ENCODE measurements around the gene PCCB.

Gene PCCB

GRCh38 chr3:136300444-136300843, 50.3 kb downstream of the PCCB start:
- no peaks in the 10 kb centered on the region for H3K4me1 ChIP-seq (ENCODE audit: control insufficient read depth in 5 of 5, insufficient read depth in 5 of 5, low read length in 5 of 5)
- no peaks in the 10 kb centered on the region for H3K27me3 ChIP-seq (ENCODE audit: control insufficient read depth in 5 of 5, insufficient read depth in 4 of 5, low read length in 5 of 5)
- no peak overlapping the region for H3K4me3 ChIP-seq (ENCODE audit: low read depth in 1 of 5, low read length in 5 of 5)
- H3K27ac ChIP-seq (ENCODE audit: low read depth, low read length) = no peak overlapping the region
- no peaks in the 10 kb centered on the region for H3K9me3 ChIP-seq (ENCODE audit: control insufficient read depth in 5 of 5, low read length in 5 of 5)
- H3K36me3 ChIP-seq (ENCODE audit: control insufficient read depth in 5 of 5, insufficient read depth in 5 of 5, low read length in 5 of 5) = peaks cover 15 to 60% (median 43%) of the 10 kb centered on the region in 5 donors
- H3K9ac ChIP-seq (ENCODE audit: low read length in 5 of 5) = no peak overlapping the region

- H3K4me3 ChIP-seq (ENCODE audit: low read depth in 1 of 5, low read length in 5 of 5) = no peak overlapping the region
- no peaks in the 10 kb centered on the region for H3K27me3 ChIP-seq (ENCODE audit: control insufficient read depth in 5 of 5, insufficient read depth in 4 of 5, low read length in 5 of 5)
- peaks cover 7 to 17% (median 9%) of the 10 kb centered on the region in 5 donors for H3K36me3 ChIP-seq (ENCODE audit: control insufficient read depth in 5 of 5, insufficient read depth in 5 of 5, low read length in 5 of 5)
Measured at GRCh38 chr3:136305879-136306278, 55.7 kb downstream of the PCCB start.

GRCh38 chr3:136311261-136311660, 61.1 kb downstream of the PCCB start:
- Histone ChIP-seq H3K27me3 (ENCODE audit: control insufficient read depth in 5 of 5, insufficient read depth in 4 of 5, low read length in 5 of 5) (no peaks in the 10 kb centered on the region), H3K4me3 (ENCODE audit: low read depth in 1 of 5, low read length in 5 of 5) (no peak overlapping the region), H3K9ac (ENCODE audit: low read length in 5 of 5) (no peak overlapping the region), H3K36me3 (ENCODE audit: control insufficient read depth in 5 of 5, insufficient read depth in 5 of 5, low read length in 5 of 5) (peaks cover 0 to 14% (median 3%) of the 10 kb centered on the region in 5 donors), H3K9me3 (ENCODE audit: control insufficient read depth in 5 of 5, low read length in 5 of 5) (peaks cover 0 to 5% (median 3%) of the 10 kb centered on the region in 5 donors), H3K4me1 (ENCODE audit: control insufficient read depth in 5 of 5, insufficient read depth in 5 of 5, low read length in 5 of 5) (no peaks in the 10 kb centered on the region), H3K27ac (ENCODE audit: low read depth, low read length) (no peak overlapping the region)

More at GRCh38 chr3:136305879-136306278, 55.7 kb downstream of the PCCB start:
- no peak overlapping the region for H3K9ac ChIP-seq (ENCODE audit: low read length in 5 of 5)
- H3K4me1 ChIP-seq (ENCODE audit: control insufficient read depth in 5 of 5, insufficient read depth in 5 of 5, low read length in 5 of 5) = no peaks in the 10 kb centered on the region
- H3K9me3 ChIP-seq (ENCODE audit: control insufficient read depth in 5 of 5, low read length in 5 of 5) = peaks cover 0 to 5% (median 3%) of the 10 kb centered on the region in 5 donors
- no peak overlapping the region for H3K27ac ChIP-seq (ENCODE audit: low read depth, low read length)

- H3K27ac ChIP-seq (ENCODE audit: low read depth, low read length) = no peak overlapping the region
- peaks cover 4 to 17% (median 5%) of the 10 kb centered on the region in 5 donors for H3K36me3 ChIP-seq (ENCODE audit: control insufficient read depth in 5 of 5, insufficient read depth in 5 of 5, low read length in 5 of 5)
- H3K4me1 ChIP-seq (ENCODE audit: control insufficient read depth in 5 of 5, insufficient read depth in 5 of 5, low read length in 5 of 5) = no peaks in the 10 kb centered on the region
- H3K9me3 ChIP-seq (ENCODE audit: control insufficient read depth in 5 of 5, low read length in 5 of 5) = peaks cover 0 to 2% (median under 1%) of the 10 kb centered on the region in 5 donors
- no peaks in the 10 kb centered on the region for H3K27me3 ChIP-seq (ENCODE audit: control insufficient read depth in 5 of 5, insufficient read depth in 4 of 5, low read length in 5 of 5)
- no peak overlapping the region for H3K9ac ChIP-seq (ENCODE audit: low read length in 5 of 5)
- no peak overlapping the region for H3K4me3 ChIP-seq (ENCODE audit: low read depth in 1 of 5, low read length in 5 of 5)
Measured at GRCh38 chr3:136311968-136312367, 61.8 kb downstream of the PCCB start.

- H3K9me3 ChIP-seq (ENCODE audit: control insufficient read depth in 5 of 5, low read length in 5 of 5) = peaks cover 7 to 20% (median 15%) of the 10 kb centered on the region in 5 donors
- H3K9ac ChIP-seq (ENCODE audit: low read length in 5 of 5) = no peak overlapping the region
- H3K4me1 ChIP-seq (ENCODE audit: control insufficient read depth in 5 of 5, insufficient read depth in 5 of 5, low read length in 5 of 5) = no peaks in the 10 kb centered on the region
- H3K27me3 ChIP-seq (ENCODE audit: control insufficient read depth in 5 of 5, insufficient read depth in 4 of 5, low read length in 5 of 5) = no peaks in the 10 kb centered on the region
- H3K27ac ChIP-seq (ENCODE audit: low read depth, low read length) = no peak overlapping the region
- no peak overlapping the region for H3K4me3 ChIP-seq (ENCODE audit: low read depth in 1 of 5, low read length in 5 of 5)
- H3K36me3 ChIP-seq (ENCODE audit: control insufficient read depth in 5 of 5, insufficient read depth in 5 of 5, low read length in 5 of 5) = peaks cover 26 to 46% (median 38%) of the 10 kb centered on the region in 5 donors
Measured at GRCh38 chr3:136326316-136326715, 76.2 kb downstream of the PCCB start.

GRCh38 chr3:136327671-136328070, 77.5 kb downstream of the PCCB start:
- peaks cover 0 to 10% (median 5%) of the 10 kb centered on the region in 5 donors for H3K9me3 ChIP-seq (ENCODE audit: control insufficient read depth in 5 of 5, low read length in 5 of 5)
- H3K9ac ChIP-seq (ENCODE audit: low read length in 5 of 5) = no peak overlapping the region
- no peak overlapping the region for H3K4me3 ChIP-seq (ENCODE audit: low read depth in 1 of 5, low read length in 5 of 5)
- H3K4me1 ChIP-seq (ENCODE audit: control insufficient read depth in 5 of 5, insufficient read depth in 5 of 5, low read length in 5 of 5) = no peaks in the 10 kb centered on the region
- H3K27me3 ChIP-seq (ENCODE audit: control insufficient read depth in 5 of 5, insufficient read depth in 4 of 5, low read length in 5 of 5) = no peaks in the 10 kb centered on the region
- peaks cover 20 to 45% (median 36%) of the 10 kb centered on the region in 5 donors for H3K36me3 ChIP-seq (ENCODE audit: control insufficient read depth in 5 of 5, insufficient read depth in 5 of 5, low read length in 5 of 5)
- H3K27ac ChIP-seq (ENCODE audit: low read depth, low read length) = no peak overlapping the region

- Histone ChIP-seq H3K4me1 (ENCODE audit: control insufficient read depth in 5 of 5, insufficient read depth in 5 of 5, low read length in 5 of 5) (no peaks in the 10 kb centered on the region), H3K4me3 (ENCODE audit: low read depth in 1 of 5, low read length in 5 of 5) (no peak overlapping the region), H3K9ac (ENCODE audit: low read length in 5 of 5) (no peak overlapping the region), H3K36me3 (ENCODE audit: control insufficient read depth in 5 of 5, insufficient read depth in 5 of 5, low read length in 5 of 5) (peaks cover 19 to 56% (median 48%) of the 10 kb centered on the region in 5 donors), H3K27ac (ENCODE audit: low read depth, low read length) (no peak overlapping the region), H3K27me3 (ENCODE audit: control insufficient read depth in 5 of 5, insufficient read depth in 4 of 5, low read length in 5 of 5) (no peaks in the 10 kb centered on the region), H3K9me3 (ENCODE audit: control insufficient read depth in 5 of 5, low read length in 5 of 5) (no peaks in the 10 kb centered on the region)
Measured at GRCh38 chr3:136329593-136329992, 79.5 kb downstream of the PCCB start.

GRCh38 chr3:136330900-136331299, 80.8 kb downstream of the PCCB start:
- H3K4me3 ChIP-seq (ENCODE audit: low read depth in 1 of 5, low read length in 5 of 5) = no peak overlapping the region

GRCh38 chr3:136332302-136332701, 82.2 kb downstream of the PCCB start:
- Histone ChIP-seq H3K4me1 (ENCODE audit: control insufficient read depth in 5 of 5, insufficient read depth in 5 of 5, low read length in 5 of 5) (no peaks in the 10 kb centered on the region), H3K9ac (ENCODE audit: low read length in 5 of 5) (no peak overlapping the region), H3K9me3 (ENCODE audit: control insufficient read depth in 5 of 5, low read length in 5 of 5) (no peaks in the 10 kb centered on the region), H3K4me3 (ENCODE audit: low read depth in 1 of 5, low read length in 5 of 5) (no peak overlapping the region), H3K27me3 (ENCODE audit: control insufficient read depth in 5 of 5, insufficient read depth in 4 of 5, low read length in 5 of 5) (no peaks in the 10 kb centered on the region), H3K27ac (ENCODE audit: low read depth, low read length) (no peak overlapping the region), H3K36me3 (ENCODE audit: control insufficient read depth in 5 of 5, insufficient read depth in 5 of 5, low read length in 5 of 5) (peaks cover 25 to 65% (median 57%) of the 10 kb centered on the region in 5 donors)

More at GRCh38 chr3:136330900-136331299, 80.8 kb downstream of the PCCB start:
- Histone ChIP-seq H3K27me3 (ENCODE audit: control insufficient read depth in 5 of 5, insufficient read depth in 4 of 5, low read length in 5 of 5) (no peaks in the 10 kb centered on the region), H3K36me3 (ENCODE audit: control insufficient read depth in 5 of 5, insufficient read depth in 5 of 5, low read length in 5 of 5) (peaks cover 21 to 67% (median 57%) of the 10 kb centered on the region in 5 donors), H3K27ac (ENCODE audit: low read depth, low read length) (no peak overlapping the region), H3K4me1 (ENCODE audit: control insufficient read depth in 5 of 5, insufficient read depth in 5 of 5, low read length in 5 of 5) (no peaks in the 10 kb centered on the region), H3K9me3 (ENCODE audit: control insufficient read depth in 5 of 5, low read length in 5 of 5) (no peaks in the 10 kb centered on the region), H3K9ac (ENCODE audit: low read length in 5 of 5) (no peak overlapping the region)

- Histone ChIP-seq H3K27me3 (ENCODE audit: control insufficient read depth in 5 of 5, insufficient read depth in 4 of 5, low read length in 5 of 5) (no peaks in the 10 kb centered on the region), H3K36me3 (ENCODE audit: control insufficient read depth in 5 of 5, insufficient read depth in 5 of 5, low read length in 5 of 5) (peaks cover 30 to 65% (median 55%) of the 10 kb centered on the region in 5 donors), H3K4me3 (ENCODE audit: low read depth in 1 of 5, low read length in 5 of 5) (no peak overlapping the region), H3K9me3 (ENCODE audit: control insufficient read depth in 5 of 5, low read length in 5 of 5) (no peaks in the 10 kb centered on the region), H3K27ac (ENCODE audit: low read depth, low read length) (no peak overlapping the region), H3K4me1 (ENCODE audit: control insufficient read depth in 5 of 5, insufficient read depth in 5 of 5, low read length in 5 of 5) (no peaks in the 10 kb centered on the region), H3K9ac (ENCODE audit: low read length in 5 of 5) (no peak overlapping the region)
Measured at GRCh38 chr3:136332776-136333175, 82.6 kb downstream of the PCCB start.
